ENCODE measurements around the gene FAM200B. TPM values are rescaled to one million over a fixed set of nuclear protein-coding genes. Genes with fewer than 3 reads are reported as not detected.

The FAM200B gene
- total RNA-seq, 3 donors from 2014 or later, result 35.3 to 46.1 (median 38.9) TPM

DNA sequence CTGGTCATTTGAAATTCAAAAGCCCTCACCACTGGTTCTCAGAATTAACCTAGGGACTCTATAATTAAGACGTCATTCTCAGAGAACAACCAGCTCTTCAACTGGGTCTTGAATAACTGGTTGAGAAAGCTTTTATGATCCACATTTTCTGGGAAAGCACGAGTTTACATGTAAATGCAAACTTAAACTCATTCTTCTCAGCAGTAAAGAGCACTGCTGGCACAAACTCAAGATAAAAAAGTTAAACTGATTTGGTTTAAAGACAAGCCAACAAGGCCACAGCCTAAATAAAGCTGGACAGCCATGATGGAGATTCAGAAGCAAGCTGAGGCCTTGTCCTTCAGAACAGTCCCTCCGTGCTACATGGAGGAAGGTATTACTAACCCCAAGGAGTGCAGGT is 34.5 kb downstream of the FAM200B start:
- Histone ChIP-seq H3K4me3 (no peak overlapping the region), H3K36me3 (ENCODE audit: low read depth) (no peaks in the 10 kb centered on the region), H3K9me3 (no peaks in the 10 kb centered on the region), H3K4me1 (ENCODE audit: low read depth) (no peaks in the 10 kb centered on the region)
- ATAC-seq (no peak), DNase-seq (no peak)
- intact Hi-C loops (cut with DNase I, micrococcal nuclease), result no loop called here
- TF ChIP-seq, protein P1, sequence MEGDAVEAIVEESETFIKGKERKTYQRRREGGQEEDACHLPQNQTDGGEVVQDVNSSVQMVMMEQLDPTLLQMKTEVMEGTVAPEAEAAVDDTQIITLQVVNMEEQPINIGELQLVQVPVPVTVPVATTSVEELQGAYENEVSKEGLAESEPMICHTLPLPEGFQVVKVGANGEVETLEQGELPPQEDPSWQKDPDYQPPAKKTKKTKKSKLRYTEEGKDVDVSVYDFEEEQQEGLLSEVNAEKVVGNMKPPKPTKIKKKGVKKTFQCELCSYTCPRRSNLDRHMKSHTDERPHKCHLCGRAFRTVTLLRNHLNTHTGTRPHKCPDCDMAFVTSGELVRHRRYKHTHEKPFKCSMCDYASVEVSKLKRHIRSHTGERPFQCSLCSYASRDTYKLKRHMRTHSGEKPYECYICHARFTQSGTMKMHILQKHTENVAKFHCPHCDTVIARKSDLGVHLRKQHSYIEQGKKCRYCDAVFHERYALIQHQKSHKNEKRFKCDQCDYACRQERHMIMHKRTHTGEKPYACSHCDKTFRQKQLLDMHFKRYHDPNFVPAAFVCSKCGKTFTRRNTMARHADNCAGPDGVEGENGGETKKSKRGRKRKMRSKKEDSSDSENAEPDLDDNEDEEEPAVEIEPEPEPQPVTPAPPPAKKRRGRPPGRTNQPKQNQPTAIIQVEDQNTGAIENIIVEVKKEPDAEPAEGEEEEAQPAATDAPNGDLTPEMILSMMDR (IDR thresholded peaks at IDR 0.05), result no peak

DNA sequence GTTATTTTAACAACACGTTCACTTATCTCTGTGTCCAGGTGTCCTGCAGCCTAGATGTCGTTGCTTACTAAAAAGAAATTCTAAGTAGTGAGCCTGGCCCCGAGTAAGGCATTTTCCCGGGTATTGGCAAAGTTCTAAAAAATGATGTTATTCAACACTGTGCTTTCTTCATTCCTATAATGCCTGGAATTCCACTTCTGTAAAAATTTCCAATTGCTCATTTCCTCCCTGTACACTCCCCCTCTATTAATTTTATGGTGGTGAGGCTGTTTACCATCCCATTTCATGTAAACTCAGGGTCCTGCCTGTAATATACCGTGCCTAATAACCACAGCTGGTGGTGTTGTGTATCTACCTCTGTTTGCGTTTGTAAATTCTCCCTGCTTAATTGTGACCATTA is 35.5 kb downstream of the FAM200B start:
- Histone ChIP-seq H3K4me3 (no peak overlapping the region), H3K4me1 (ENCODE audit: low read depth) (no peaks in the 10 kb centered on the region), H3K9me3 (no peaks in the 10 kb centered on the region), H3K36me3 (ENCODE audit: low read depth) (no peaks in the 10 kb centered on the region)
- ATAC-seq, result no peak
- no peak for DNase-seq
- TF ChIP-seq, protein P1 (IDR thresholded peaks at IDR 0.05), result no peak
- intact Hi-C loops (cut with DNase I, micrococcal nuclease), result no loop called here

DNA sequence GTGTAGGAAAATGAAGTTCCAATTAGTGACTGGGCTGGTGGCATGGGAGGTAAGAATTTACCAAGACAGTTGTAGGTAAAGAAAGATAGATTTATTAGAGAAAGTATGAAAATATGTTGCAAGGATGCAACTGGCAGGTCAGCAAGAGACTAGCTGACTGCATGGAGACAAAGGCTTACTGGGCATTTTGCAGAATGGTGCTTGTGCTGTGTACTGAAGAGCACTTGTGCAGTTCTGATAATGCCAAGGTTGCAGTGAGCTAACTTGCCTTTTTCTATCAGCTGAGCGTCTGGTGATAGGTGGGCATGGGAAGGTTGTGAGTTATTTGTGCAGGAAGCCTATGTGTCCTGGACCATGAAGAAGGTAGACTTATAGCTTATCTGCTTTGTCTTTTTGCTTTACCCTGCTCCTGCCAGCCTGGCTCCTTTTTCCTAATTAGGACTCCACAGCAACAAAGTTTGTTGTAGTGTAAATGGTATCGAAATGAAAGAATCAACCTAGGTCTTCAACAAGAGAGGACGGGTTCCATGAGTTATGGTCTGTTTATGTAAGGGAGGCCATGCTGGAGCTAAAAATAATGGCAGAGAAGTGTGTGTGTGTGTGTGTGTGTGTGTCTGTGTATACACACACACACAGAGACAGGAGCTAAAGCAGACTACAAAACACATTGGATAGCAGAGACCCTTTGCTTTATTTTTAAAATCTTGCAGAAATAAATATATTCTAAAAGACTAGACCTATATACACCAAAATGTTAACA is 36.2 kb downstream of the FAM200B start:
- TF ChIP-seq, protein P1 (IDR thresholded peaks at IDR 0.05), result no peak
- H3K4me1 ChIP-seq (ENCODE audit: low read depth), result no peaks in the 10 kb centered on the region
- ATAC-seq (no peak), DNase-seq (no peak)
- no peaks in the 10 kb centered on the region for H3K36me3 ChIP-seq (ENCODE audit: low read depth)
- no peaks in the 10 kb centered on the region for H3K9me3 ChIP-seq
- intact Hi-C loops (cut with DNase I, micrococcal nuclease), result no loop called here
- H3K4me3 ChIP-seq, result no peak overlapping the region

DNA sequence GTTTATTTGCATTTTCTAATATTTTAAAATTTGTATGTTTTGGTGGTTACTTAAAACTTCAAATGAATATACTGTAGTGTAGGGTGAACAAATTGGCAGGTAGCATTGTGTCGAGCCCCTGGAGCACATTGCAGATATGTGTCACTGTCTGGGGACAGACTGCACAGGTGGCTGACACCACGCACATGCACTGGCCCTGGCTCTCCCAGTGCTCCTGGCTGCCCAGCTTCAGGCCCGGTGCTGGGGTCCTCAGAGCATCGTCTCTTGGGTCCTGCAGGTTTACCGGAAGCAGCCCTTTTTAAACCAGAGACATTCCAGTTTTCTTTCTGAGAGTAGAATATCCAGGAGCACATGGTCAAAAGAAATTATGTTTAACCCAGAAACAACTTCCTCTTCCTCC is 36.8 kb downstream of the FAM200B start:
- no peaks in the 10 kb centered on the region for H3K36me3 ChIP-seq (ENCODE audit: low read depth)
- intact Hi-C loops (cut with DNase I, micrococcal nuclease), result no loop called here
- H3K4me3 ChIP-seq, result no peak overlapping the region
- TF ChIP-seq, protein P1 (IDR thresholded peaks at IDR 0.05), result no peak
- DNase-seq, result no peak
- no peak for ATAC-seq
- no peaks in the 10 kb centered on the region for H3K4me1 ChIP-seq (ENCODE audit: low read depth)
- no peaks in the 10 kb centered on the region for H3K9me3 ChIP-seq

DNA sequence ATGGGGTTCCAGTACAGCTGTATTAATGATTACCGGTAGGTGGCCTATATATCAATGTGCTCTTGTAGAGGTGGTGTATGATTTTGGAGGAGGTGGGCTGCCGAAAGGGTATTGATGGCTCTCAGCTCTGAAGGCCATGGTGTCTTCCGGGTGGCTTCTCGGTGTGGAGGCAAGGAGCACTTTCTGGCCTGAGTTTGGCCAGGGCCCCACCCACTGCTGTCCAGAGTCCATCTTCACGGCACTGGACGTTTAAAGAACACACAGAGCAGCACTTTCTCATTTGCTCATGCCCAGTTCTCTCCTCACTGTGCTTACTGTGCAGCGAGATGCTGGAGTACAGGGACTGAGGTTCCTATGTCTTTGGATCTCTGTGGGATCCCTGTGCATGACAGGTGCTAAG is 37.3 kb downstream of the FAM200B start:
- no peaks in the 10 kb centered on the region for H3K36me3 ChIP-seq (ENCODE audit: low read depth)
- no peaks in the 10 kb centered on the region for H3K4me1 ChIP-seq (ENCODE audit: low read depth)
- TF ChIP-seq, protein P1 (IDR thresholded peaks at IDR 0.05), result no peak
- DNase-seq (no peak), ATAC-seq (peak; percentile 73)
- no peaks in the 10 kb centered on the region for H3K9me3 ChIP-seq
- intact Hi-C loops (cut with DNase I, micrococcal nuclease), result no loop called here
- no peak overlapping the region for H3K4me3 ChIP-seq
